Body of pancreas (tissue), 4 donors: ENCODE measurements around the gene ZNF341. TPM values are rescaled to one million over a fixed set of nuclear protein-coding genes. Genes with fewer than 3 reads are reported as not detected.
A peak's percentile ranks its signal among the peaks of the same experiment; 100 is the strongest.

Experiments
- ATAC-seq: fragments of 150-250 bp; one replicate; pipeline ENCODE4 v1.9.1; 2016
- DNase-seq, 4 donors: peaks; one replicate each; pipeline ENCODE4 v3.0.0-alpha.2; 2019
- H3K27ac ChIP-seq, 4 donors: fragments of 200-600 bp; sonication (generic); 1 replicate in 3 of 4; 2 replicates in 1 of 4; pipeline versions ENCODE4 v1.5.1 to v1.6.1; 2016 to 2019; ENCODE audit warnings: mild to moderate bottlenecking in 1 of 4, mixed read lengths in 1 of 4, moderate library complexity in 1 of 4
- H3K27me3 ChIP-seq, 2 donors: fragments of 200-600 bp; sonication (generic); one replicate each; pipeline ENCODE4 v1.6.0; 2016; ENCODE audit warnings: mild to moderate bottlenecking in 1 of 2
- H3K36me3 ChIP-seq, 2 donors: fragments of 200-600 bp; sonication (generic); replicated peaks in 1 of 2; 2 replicates each; pipeline ENCODE4 v1.5.1; 2016; ENCODE audit warnings: low read depth in 2 of 2; ENCODE audit not compliant: insufficient read depth in 1 of 2
- H3K4me1 ChIP-seq: fragments of 200-600 bp; sonication (generic); one replicate; pipeline ENCODE4 v1.6.0; 2016
- H3K4me3 ChIP-seq, 2 donors: fragments of 200-600 bp; sonication (generic); 1 replicate in 1 of 2; 2 replicates in 1 of 2; pipeline ENCODE4 v1.5.1; 2016 to 2019
- H3K9me3 ChIP-seq, 3 donors: fragments of 200-600 bp; sonication (generic); 1 replicate in 2 of 3; 2 replicates in 1 of 3; pipeline ENCODE4 v1.5.1; 2016
- CTCF ChIP-seq, 7 experiments: fragments of 450-650 bp in 4 of 7; fragments of 200-600 bp in 3 of 7; sonication (generic) in 3 of 7; IDR thresholded peaks; one replicate each; pipeline ENCODE4 v1.5.1; 2016 to 2019; ENCODE audit warnings: antibody characterized with exemption in 7 of 7
- POLR2A ChIP-seq, 3 donors: fragments of 450-650 bp; IDR thresholded peaks; one replicate each; pipeline ENCODE4 v1.6.1; 2016; ENCODE audit warnings: antibody characterized with exemption in 3 of 3, mild to moderate bottlenecking in 2 of 3
- WGBS, 2 donors: methylation state at CpG; one replicate each; pipeline ENCODE4 v1.1.5; 2017; 5-methylcytosine and 5-hydroxymethylcytosine counted together
- intact Hi-C: fragments of 100-400 bp; cut with DNase I; formaldehyde crosslinking; loops from one replicate; pipeline ENCODE4 v1.15.1; 2023
- total RNA-seq, 2 donors: library from RNA; depleted of rRNA; stranded (reverse); fragments of >200 nt; gene quantifications; one replicate each; pipeline ENCODE4 v1.1.0, GENCODE V29; 2016

The ZNF341 gene
- total RNA-seq, 2 donors from 2014 or later: 0.33 to 0.78 TPM

- DNase-seq (peak; percentile 92 to 94 (median 92)), ATAC-seq (peak; percentile 87)
- peak overlapping the region; percentile 87 to 99 (median 98) for H3K27ac ChIP-seq
- H3K4me3 ChIP-seq: peak overlapping the region; percentile 1 to 21
- peaks cover 32% of the 10 kb centered on the region for H3K4me1 ChIP-seq
- H3K27me3 ChIP-seq: no peaks in the 10 kb centered on the region
- WGBS, 2 donors: 1% methylated on average over 19 to 44 of the region's 68 CpGs
- TF ChIP-seq CTCF (IDR thresholded peaks at IDR 0.05): peak in 4 of 7 experiments; percentile 36 to 48 (median 42)
- peak; percentile 69 to 78 (median 69) for TF ChIP-seq POLR2A (IDR thresholded peaks at IDR 0.05)
- H3K36me3 ChIP-seq: no peaks in the 10 kb centered on the region
- intact Hi-C loops: no loop called here
- peaks cover 0 to 13% (median 0%) of the 10 kb centered on the region in 3 donors for H3K9me3 ChIP-seq
Observed at GRCh38 chr20:33732166-33732970, 572 bp downstream of the ZNF341 start.

GRCh38 chr20:33733654-33734576 lies 2.1 kb downstream of the ZNF341 start:
- ATAC-seq (no peak), DNase-seq (peak; percentile 33 to 63 (median 46))
- WGBS, 2 donors: 49 to 60% methylated on average over 2 to 6 of the region's 6 CpGs
- Histone ChIP-seq H3K4me3 (no peak overlapping the region), H3K36me3 (no peaks in the 10 kb centered on the region), H3K9me3 (peaks cover 0 to 16% (median 0%) of the 10 kb centered on the region in 3 donors), H3K4me1 (peaks cover 32% of the 10 kb centered on the region), H3K27ac (peak overlapping the region; percentile 52 to 99 (median 92)), H3K27me3 (no peaks in the 10 kb centered on the region)
- TF ChIP-seq CTCF (IDR thresholded peaks at IDR 0.05): no peak
- TF ChIP-seq POLR2A (IDR thresholded peaks at IDR 0.05): peak in 1 of 3 donors; percentile 28
- intact Hi-C loops: no loop called here

GRCh38 chr20:33736962-33737361 lies 5.2 kb downstream of the ZNF341 start:
- TF ChIP-seq CTCF (IDR thresholded peaks at IDR 0.05): no peak
- no peak for TF ChIP-seq POLR2A (IDR thresholded peaks at IDR 0.05)
- Histone ChIP-seq H3K4me1 (peaks cover 25% of the 10 kb centered on the region), H3K36me3 (no peaks in the 10 kb centered on the region), H3K27ac (no peak overlapping the region), H3K9me3 (peaks cover 0 to 16% (median 0%) of the 10 kb centered on the region in 3 donors), H3K27me3 (no peaks in the 10 kb centered on the region), H3K4me3 (no peak overlapping the region)
- intact Hi-C loops: no loop called here
- no peak for DNase-seq
- WGBS, 2 donors: 92 to 95% methylated on average over 3 of the region's 3 CpGs
- ATAC-seq: no peak

GRCh38 chr20:33739493-33739892 lies 7.7 kb downstream of the ZNF341 start:
- Histone ChIP-seq H3K27me3 (no peaks in the 10 kb centered on the region), H3K27ac (no peak overlapping the region), H3K4me1 (peaks cover 10% of the 10 kb centered on the region), H3K36me3 (no peaks in the 10 kb centered on the region), H3K9me3 (peaks cover 0 to 16% (median 0%) of the 10 kb centered on the region in 3 donors), H3K4me3 (no peak overlapping the region)
- 91 to 92% methylated on average over 7 of the region's 7 CpGs for WGBS, 2 donors
- no peak for ATAC-seq
- TF ChIP-seq POLR2A (IDR thresholded peaks at IDR 0.05) (no peak), CTCF (IDR thresholded peaks at IDR 0.05) (no peak)
- DNase-seq: no peak
- intact Hi-C loops: no loop called here
